GM23248 (cell line): ENCODE measurements around the gene MAP3K14. TPM values are rescaled to one million over a fixed set of nuclear protein-coding genes. Genes with fewer than 3 reads are reported as not detected.
A peak's percentile ranks its signal among the peaks of the same experiment; 100 is the strongest.

ENCODE experiments used
- DNase-seq: peaks from one replicate; pipeline ENCODE4 v3.0.0-alpha.2; 2015
- H2AFZ ChIP-seq: fragments of 200-600 bp; sonication (generic); 2 replicates; pipeline ENCODE4 v1.6.1; 2016; ENCODE audit warnings: antibody characterized with exemption
- H3F3A ChIP-seq: fragments of 200-600 bp; sonication (generic); 2 replicates; pipeline ENCODE4 v1.6.1; 2016; ENCODE audit warnings: mild to moderate bottlenecking, antibody characterized with exemption, mixed run types; ENCODE audit not compliant: insufficient read depth
- H3K27ac ChIP-seq: fragments of 200-600 bp; sonication (generic); 2 replicates; pipeline ENCODE4 v1.5.1; 2016; ENCODE audit warnings: mild to moderate bottlenecking
- H3K27me3 ChIP-seq: fragments of 200-600 bp; sonication (generic); replicated peaks from 2 replicates; pipeline ENCODE4 v1.6.1; 2016; ENCODE audit warnings: mild to moderate bottlenecking; ENCODE audit not compliant: insufficient read depth
- H3K36me3 ChIP-seq: fragments of 200-600 bp; sonication (generic); 2 replicates; pipeline ENCODE4 v1.6.1; 2016; ENCODE audit warnings: low read depth, mild to moderate bottlenecking
- H3K4me1 ChIP-seq: fragments of 200-600 bp; sonication (generic); 2 replicates; pipeline ENCODE4 v1.6.1; 2016; ENCODE audit warnings: mild to moderate bottlenecking; ENCODE audit not compliant: insufficient read depth
- H3K4me2 ChIP-seq: fragments of 200-600 bp; sonication (generic); one replicate; pipeline ENCODE4 v1.6.1; 2016; ENCODE audit warnings: mild to moderate bottlenecking; ENCODE audit not compliant: unreplicated experiment
- H3K4me3 ChIP-seq: fragments of 200-600 bp; sonication (generic); 2 replicates; pipeline ENCODE4 v1.5.1; 2016; ENCODE audit warnings: mild to moderate bottlenecking
- H3K79me2 ChIP-seq: fragments of 200-600 bp; sonication (generic); 2 replicates; pipeline ENCODE4 v1.6.1; 2016; ENCODE audit warnings: mild to moderate bottlenecking; ENCODE audit not compliant: insufficient read depth
- H3K9ac ChIP-seq: fragments of 200-600 bp; sonication (generic); 2 replicates; pipeline ENCODE4 v1.6.1; 2016; ENCODE audit warnings: mild to moderate bottlenecking
- H3K9me2 ChIP-seq: fragments of 200-600 bp; sonication (generic); 2 replicates; pipeline ENCODE4 v1.6.1; 2016; ENCODE audit warnings: mixed run types, mild to moderate bottlenecking, moderate library complexity; ENCODE audit not compliant: insufficient read depth
- H3K9me3 ChIP-seq: fragments of 200-600 bp; sonication (generic); one replicate; pipeline ENCODE4 v1.6.1; 2017; ENCODE audit warnings: low read depth
- H4K20me1 ChIP-seq: fragments of 200-600 bp; sonication (generic); 2 replicates; pipeline ENCODE4 v1.6.0; 2016; ENCODE audit not compliant: insufficient read depth
- EZH2 ChIP-seq: fragments of 200-600 bp; sonication (generic); IDR thresholded peaks from 2 replicates; pipeline ENCODE4 v1.6.1; 2018; ENCODE audit warnings: antibody characterized with exemption, mild to moderate bottlenecking; ENCODE audit not compliant: insufficient read depth, poor library complexity, severe bottlenecking
- EZH2phosphoT487 ChIP-seq: fragments of 200-600 bp; sonication (generic); IDR thresholded peaks from 2 replicates; pipeline ENCODE4 v1.6.1; 2018; ENCODE audit warnings: antibody characterized with exemption, moderate library complexity, mild to moderate bottlenecking, low read depth; ENCODE audit not compliant: insufficient read depth
- WGBS, 2 experiments: methylation state at CpG; one replicate each; pipeline ENCODE4 v1.1.6; 2015 to 2017; ENCODE audit warnings: low lambda C conversion rate in 2 of 2, low coverage in 1 of 2; ENCODE audit errors: missing lambda C conversion rate in 2 of 2; 5-methylcytosine and 5-hydroxymethylcytosine counted together
- in situ Hi-C: fragments of 300-500 bp; cut with MboI; formaldehyde crosslinking; loops from 2 replicates; pipeline ENCODE4 v1.15.0; 2020
- polyA plus RNA-seq: library from polyadenylated mRNA; unstranded; fragments of >200 nt; fragmentation: Nextera tagmentation; extraction: Ambion mirVana; gene quantifications from 2 replicates; pipeline ENCODE4 v1.2.1, GENCODE V29; 2016
- total RNA-seq: library from RNA; depleted of rRNA; stranded (reverse); fragments of >200 nt; shearing (Covaris generic); gene quantifications from 2 replicates; pipeline ENCODE4 v1.2.3, GENCODE V29; 2014

The MAP3K14 gene
- total and polyA plus RNA-seq, 2 experiments from 2014 or later = 3.4 to 4.2 TPM

DNA sequence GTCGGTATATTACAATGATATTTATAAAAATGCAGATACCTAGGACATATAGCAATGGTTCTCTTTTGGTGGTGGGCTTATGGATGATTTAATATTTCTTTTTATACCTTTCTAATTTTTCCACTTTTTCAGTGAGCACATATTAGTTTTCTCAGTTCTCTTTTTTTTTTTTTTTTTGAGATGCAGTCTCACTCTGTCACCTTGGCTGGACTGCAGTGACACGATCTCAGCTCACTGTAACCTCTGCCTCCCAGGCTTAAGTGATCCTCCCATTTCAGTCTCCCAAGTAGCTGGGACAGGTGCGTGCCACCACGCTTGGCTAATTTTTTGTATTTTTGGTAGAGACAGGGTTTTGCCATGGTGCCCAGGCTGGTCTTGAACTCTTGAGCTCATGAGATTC is 15.1 kb downstream of the MAP3K14 start:
- no peaks in the 10 kb centered on the region for H3K27me3 ChIP-seq
- peaks cover 6% of the 10 kb centered on the region; the same call in 1 of the 2 replicates for H3K36me3 ChIP-seq
- H3K9me3 ChIP-seq = no peaks in the 10 kb centered on the region
- H3K4me3 ChIP-seq = no peak overlapping the region
- DNase-seq = no peak
- peaks cover 73% of the 10 kb centered on the region for H3K4me1 ChIP-seq
- in situ Hi-C loops = no loop called here
- 92 to 94% methylated on average over 4 of the region's 4 CpGs for WGBS, 2 experiments
- no peak overlapping the region for H3K4me2 ChIP-seq
- TF ChIP-seq EZH2 = no peak
- TF ChIP-seq EZH2phosphoT487 = no peak
- H3F3A ChIP-seq = peaks cover 79% of the 10 kb centered on the region
- H3K79me2 ChIP-seq = peaks cover 90% of the 10 kb centered on the region
- H3K9me2 ChIP-seq = no peaks in the 10 kb centered on the region
- H4K20me1 ChIP-seq = no peaks in the 10 kb centered on the region
- H2AFZ ChIP-seq = no peak overlapping the region
- H3K9ac ChIP-seq = no peak overlapping the region
- peak overlapping the region; percentile 69 for H3K27ac ChIP-seq

DNA sequence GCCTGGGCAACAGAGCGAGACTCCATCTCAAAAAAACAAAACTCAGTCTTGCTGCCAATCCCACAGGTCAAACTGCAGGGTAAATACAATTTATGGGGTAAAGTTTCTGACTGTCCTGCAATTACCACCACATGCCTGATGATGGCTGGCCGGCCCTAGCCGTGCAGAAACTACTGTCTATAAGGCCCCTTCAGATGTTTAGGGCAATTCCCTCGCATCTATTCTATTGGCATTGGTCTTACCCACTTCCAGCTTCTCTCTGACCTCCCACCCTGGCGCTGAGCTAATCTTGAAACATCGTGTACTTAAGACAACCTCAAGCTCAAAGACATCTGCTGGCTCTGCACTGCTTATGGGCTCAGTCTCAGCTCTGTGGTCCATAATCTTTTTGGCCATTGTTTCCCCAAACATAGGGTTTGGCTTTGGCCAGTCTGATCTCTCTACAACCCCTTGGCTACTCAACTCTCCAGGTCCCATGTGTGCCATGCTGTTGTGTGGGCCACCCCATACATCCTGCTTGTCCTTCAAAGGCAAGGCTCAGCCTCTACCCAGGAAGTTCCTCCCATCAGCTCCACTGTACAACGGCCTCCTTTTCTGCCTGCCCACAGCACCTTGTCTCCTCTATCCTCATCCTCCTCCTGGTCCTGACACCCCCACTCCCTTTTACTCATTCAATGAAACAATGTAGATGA is 16.6 kb downstream of the MAP3K14 start:
- peaks cover 92% of the 10 kb centered on the region for H3K79me2 ChIP-seq
- H3K9me2 ChIP-seq = no peaks in the 10 kb centered on the region
- no peak for DNase-seq
- in situ Hi-C loops = no loop called here
- H2AFZ ChIP-seq = no peak overlapping the region
- peaks cover 6% of the 10 kb centered on the region; the same call in 1 of the 2 replicates for H3K36me3 ChIP-seq
- no peaks in the 10 kb centered on the region for H3K9me3 ChIP-seq
- H4K20me1 ChIP-seq = no peaks in the 10 kb centered on the region
- no peak overlapping the region for H3K27ac ChIP-seq
- peaks cover 73% of the 10 kb centered on the region for H3K4me1 ChIP-seq
- no peaks in the 10 kb centered on the region for H3K27me3 ChIP-seq
- no peak overlapping the region for H3K4me2 ChIP-seq
- WGBS, 2 experiments = 86 to 91% methylated on average over 7 of the region's 7 CpGs
- no peak overlapping the region for H3K4me3 ChIP-seq
- no peak overlapping the region for H3K9ac ChIP-seq
- H3F3A ChIP-seq = peaks cover 71% of the 10 kb centered on the region
- no peak for TF ChIP-seq EZH2phosphoT487
- no peak for TF ChIP-seq EZH2

DNA sequence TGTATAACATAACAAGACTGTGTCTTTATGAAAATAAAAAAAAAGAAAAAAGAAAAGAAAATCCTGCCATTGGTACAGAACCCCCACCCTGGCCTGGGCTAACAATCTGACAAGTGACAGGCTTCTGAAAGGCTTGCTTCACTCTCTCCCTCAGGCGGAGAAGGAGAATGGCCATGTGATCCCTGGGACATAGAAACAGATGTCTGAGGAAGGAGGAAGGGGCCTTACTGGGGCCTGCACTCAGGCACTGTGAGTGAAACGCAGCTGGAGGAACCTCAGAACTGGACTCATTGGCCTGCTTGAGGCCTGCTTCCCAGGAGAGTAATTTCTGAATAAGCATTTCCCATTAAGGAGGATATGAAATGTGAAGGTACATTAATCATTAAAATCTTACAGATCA is 17.5 kb downstream of the MAP3K14 start:
- Histone ChIP-seq H3K36me3 (peaks cover 6% of the 10 kb centered on the region; the same call in 1 of the 2 replicates), H3K4me1 (peaks cover 73% of the 10 kb centered on the region), H4K20me1 (no peaks in the 10 kb centered on the region), H3K27me3 (no peaks in the 10 kb centered on the region), H3K9ac (no peak overlapping the region), H3K9me3 (no peaks in the 10 kb centered on the region), H3F3A (peaks cover 72% of the 10 kb centered on the region), H3K4me2 (no peak overlapping the region), H3K79me2 (peaks cover 88% of the 10 kb centered on the region), H3K4me3 (no peak overlapping the region), H3K9me2 (no peaks in the 10 kb centered on the region), H3K27ac (0 out of 2 replicates have a peak overlapping the region, but pooled peaks have one; percentile 8), H2AFZ (no peak overlapping the region)
- in situ Hi-C loops = no loop called here
- TF ChIP-seq EZH2phosphoT487 (no peak), EZH2 (no peak)
- DNase-seq = no peak
- 65 to 75% methylated on average over 2 of the region's 2 CpGs for WGBS, 2 experiments

DNA sequence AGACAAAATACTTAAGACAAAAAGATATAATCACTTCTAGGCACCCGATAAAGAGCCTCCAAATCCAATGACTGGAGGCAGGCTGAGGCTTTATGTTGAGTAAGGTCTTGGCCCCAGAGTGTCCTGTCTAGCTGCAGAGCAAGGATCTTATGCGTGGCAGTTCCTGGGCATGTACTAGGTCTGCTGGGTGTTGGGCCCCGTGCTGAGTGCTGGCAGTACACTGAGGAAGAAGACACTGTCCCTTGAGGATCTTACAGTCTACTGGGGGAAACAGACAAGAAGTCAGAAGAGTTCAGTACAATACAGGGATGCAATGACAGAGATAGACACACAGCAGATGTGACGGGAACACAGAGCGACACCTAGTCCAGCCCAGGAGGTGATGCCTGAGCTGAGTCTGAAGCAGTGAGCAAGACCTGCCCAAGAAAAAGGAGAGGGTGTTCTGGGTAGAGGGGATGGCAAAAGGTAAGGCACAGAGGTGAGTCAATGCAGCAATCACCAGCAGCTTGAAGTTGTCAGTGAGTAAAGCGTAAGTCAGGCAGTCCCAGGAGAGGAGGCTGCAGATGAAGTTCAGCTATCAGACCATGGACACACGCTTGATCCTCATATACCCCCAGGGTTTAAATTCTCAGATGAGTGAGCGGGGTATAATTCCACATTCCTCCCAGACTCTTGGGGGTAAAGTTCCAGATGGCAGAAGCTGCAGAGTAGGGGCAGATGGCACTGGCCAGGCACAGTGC is 18.1 kb downstream of the MAP3K14 start:
- TF ChIP-seq EZH2phosphoT487 (no peak), EZH2 (no peak)
- Histone ChIP-seq H2AFZ (no peak overlapping the region), H3K4me2 (no peak overlapping the region), H3K27me3 (no peaks in the 10 kb centered on the region), H3K79me2 (peaks cover 82% of the 10 kb centered on the region), H3K4me3 (no peak overlapping the region), H3K9me2 (no peaks in the 10 kb centered on the region), H3K9me3 (no peaks in the 10 kb centered on the region), H3F3A (peaks cover 72% of the 10 kb centered on the region), H3K36me3 (peaks cover 6% of the 10 kb centered on the region; the same call in 1 of the 2 replicates), H3K4me1 (peaks cover 78% of the 10 kb centered on the region), H3K9ac (no peak overlapping the region), H3K27ac (peak overlapping the region; percentile 8; the same call in 1 of the 2 replicates), H4K20me1 (no peaks in the 10 kb centered on the region)
- WGBS, 2 experiments = 50 to 52% methylated on average over 8 of the region's 8 CpGs
- in situ Hi-C loops = no loop called here
- peak; percentile 64 for DNase-seq
